ENCODE data around the gene PARD3B. TPM values are rescaled to one million over a fixed set of nuclear protein-coding genes. Genes with fewer than 3 reads are reported as not detected.

Gene PARD3B
- total and polyA plus RNA-seq, 2 donors (not counting 1 experiment from before 2014, with no cell fraction given) = 7.4 to 20.6 TPM

DNA sequence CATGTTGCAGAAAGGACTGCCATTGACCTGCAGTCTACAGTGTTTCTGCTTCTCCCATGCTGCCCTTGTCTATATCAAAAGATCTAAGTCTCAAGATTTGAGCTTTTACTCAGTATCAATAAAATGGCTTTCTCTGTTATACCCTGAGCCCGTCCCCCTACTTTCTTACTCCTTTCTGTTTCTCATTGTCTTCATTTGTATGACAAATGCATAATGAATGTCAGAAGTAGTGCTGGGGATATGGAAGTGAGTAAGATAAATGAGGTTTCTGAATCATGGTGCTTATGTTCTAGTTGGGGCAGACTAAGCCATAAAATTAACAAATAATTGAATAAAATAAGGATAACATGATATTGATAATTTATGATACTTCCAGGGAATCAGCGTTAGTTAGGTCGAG is 128.6 kb downstream of the PARD3B start:
- Histone ChIP-seq H3K9ac (ENCODE audit: insufficient read depth, low read length) (no peak overlapping the region), H3K4me2 (ENCODE audit: extremely low read depth, insufficient read depth, low read length) (no peak overlapping the region), H3K9me3 (ENCODE audit: control insufficient read depth, insufficient read depth, low read depth, low read length) (no peaks in the 10 kb centered on the region), H3K27ac (ENCODE audit: insufficient read depth, low read length) (no peak overlapping the region), H3K27me3 (ENCODE audit: control insufficient read depth, insufficient read depth, low read length) (no peaks in the 10 kb centered on the region), H4K20me1 (ENCODE audit: control insufficient read depth, extremely low read depth, insufficient read depth, low read length) (no peaks in the 10 kb centered on the region), H3K4me3 (replicated peaks in 1 of 4; ENCODE audit: control extremely low read depth in 1 of 4, insufficient read depth in 1 of 4, low read depth in 3 of 4, low read length in 4 of 4) (no peak overlapping the region), H2AFZ (ENCODE audit: low read length) (no peak overlapping the region), H3K79me2 (ENCODE audit: control insufficient read depth, insufficient read depth, low read length) (no peaks in the 10 kb centered on the region), H3K4me1 (ENCODE audit: control insufficient read depth, extremely low read depth, insufficient read depth, low read length) (no peaks in the 10 kb centered on the region), H3K36me3 (ENCODE audit: control insufficient read depth, insufficient read depth, low read length) (no peaks in the 10 kb centered on the region)
- DNase-seq (ENCODE audit: low read depth in 2 of 2) = peak in 1 of 2 donors; percentile 77
- no peak for TF ChIP-seq EZH2 (IDR thresholded peaks at IDR 0.05; ENCODE audit: low read length, missing control alignments)
- no peak for TF ChIP-seq CTCF (conservative IDR thresholded peaks at IDR 0.05 in 1 of 2, IDR thresholded peaks at IDR 0.05 in 1 of 2; ENCODE audit: low read depth in 1 of 2, low read length in 2 of 2)

DNA sequence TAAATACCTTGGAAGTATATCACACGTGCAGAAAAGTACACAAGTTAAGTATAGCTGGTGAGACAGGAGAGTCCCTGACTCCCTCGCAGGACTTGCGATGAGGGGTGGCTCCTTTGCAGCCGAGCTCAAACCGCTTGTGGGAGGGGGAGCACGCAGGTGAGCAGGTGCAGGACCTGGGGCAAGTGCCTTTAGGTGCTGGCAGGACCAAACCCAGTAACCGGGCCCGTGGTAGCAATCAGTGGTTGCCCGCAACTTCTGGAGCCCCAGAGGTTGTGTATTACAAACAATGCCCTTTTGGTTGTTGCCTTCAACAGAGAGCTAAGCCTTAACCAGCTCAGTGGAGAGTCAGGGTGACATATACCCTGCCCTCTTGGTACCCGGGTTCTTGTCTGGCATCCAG is 132.8 kb downstream of the PARD3B start:
- no peak overlapping the region for H3K27ac ChIP-seq (ENCODE audit: insufficient read depth, low read length)
- H3K4me3 ChIP-seq (replicated peaks in 1 of 4; ENCODE audit: control extremely low read depth in 1 of 4, insufficient read depth in 1 of 4, low read depth in 3 of 4, low read length in 4 of 4) = no peak overlapping the region
- DNase-seq (ENCODE audit: low read depth in 2 of 2) = no peak
- H4K20me1 ChIP-seq (ENCODE audit: control insufficient read depth, extremely low read depth, insufficient read depth, low read length) = no peaks in the 10 kb centered on the region
- H3K9me3 ChIP-seq (ENCODE audit: control insufficient read depth, insufficient read depth, low read depth, low read length) = no peaks in the 10 kb centered on the region
- H2AFZ ChIP-seq (ENCODE audit: low read length) = no peak overlapping the region
- no peaks in the 10 kb centered on the region for H3K79me2 ChIP-seq (ENCODE audit: control insufficient read depth, insufficient read depth, low read length)
- H3K9ac ChIP-seq (ENCODE audit: insufficient read depth, low read length) = no peak overlapping the region
- no peak overlapping the region for H3K4me2 ChIP-seq (ENCODE audit: extremely low read depth, insufficient read depth, low read length)
- H3K4me1 ChIP-seq (ENCODE audit: control insufficient read depth, extremely low read depth, insufficient read depth, low read length) = no peaks in the 10 kb centered on the region
- no peaks in the 10 kb centered on the region for H3K27me3 ChIP-seq (ENCODE audit: control insufficient read depth, insufficient read depth, low read length)
- no peaks in the 10 kb centered on the region for H3K36me3 ChIP-seq (ENCODE audit: control insufficient read depth, insufficient read depth, low read length)
- TF ChIP-seq CTCF (conservative IDR thresholded peaks at IDR 0.05 in 1 of 2, IDR thresholded peaks at IDR 0.05 in 1 of 2; ENCODE audit: low read depth in 1 of 2, low read length in 2 of 2) (no peak), EZH2 (IDR thresholded peaks at IDR 0.05; ENCODE audit: low read length, missing control alignments) (no peak)

GRCh38 chr2:204680576-204680975 is 135.3 kb downstream of the PARD3B start:
- no peaks in the 10 kb centered on the region for H3K36me3 ChIP-seq (ENCODE audit: control insufficient read depth, insufficient read depth, low read length)
- no peaks in the 10 kb centered on the region for H3K79me2 ChIP-seq (ENCODE audit: control insufficient read depth, insufficient read depth, low read length)
- no peak overlapping the region for H3K4me2 ChIP-seq (ENCODE audit: extremely low read depth, insufficient read depth, low read length)
- H3K9ac ChIP-seq (ENCODE audit: insufficient read depth, low read length) = no peak overlapping the region
- no peaks in the 10 kb centered on the region for H3K9me3 ChIP-seq (ENCODE audit: control insufficient read depth, insufficient read depth, low read depth, low read length)
- H2AFZ ChIP-seq (ENCODE audit: low read length) = no peak overlapping the region
- H3K4me1 ChIP-seq (ENCODE audit: control insufficient read depth, extremely low read depth, insufficient read depth, low read length) = no peaks in the 10 kb centered on the region
- DNase-seq (ENCODE audit: low read depth in 2 of 2) = peak in 1 of 2 donors; percentile 70
- H4K20me1 ChIP-seq (ENCODE audit: control insufficient read depth, extremely low read depth, insufficient read depth, low read length) = no peaks in the 10 kb centered on the region
- H3K27me3 ChIP-seq (ENCODE audit: control insufficient read depth, insufficient read depth, low read length) = no peaks in the 10 kb centered on the region
- no peak overlapping the region for H3K4me3 ChIP-seq (replicated peaks in 1 of 4; ENCODE audit: control extremely low read depth in 1 of 4, insufficient read depth in 1 of 4, low read depth in 3 of 4, low read length in 4 of 4)
- H3K27ac ChIP-seq (ENCODE audit: insufficient read depth, low read length) = no peak overlapping the region
- TF ChIP-seq CTCF (conservative IDR thresholded peaks at IDR 0.05 in 1 of 2, IDR thresholded peaks at IDR 0.05 in 1 of 2; ENCODE audit: low read depth in 1 of 2, low read length in 2 of 2) (no peak), EZH2 (IDR thresholded peaks at IDR 0.05; ENCODE audit: low read length, missing control alignments) (no peak)

Measured in fibroblast of lung (primary cell).